ENCODE data around the gene ARFGEF3. TPM values are rescaled to one million over a fixed set of nuclear protein-coding genes. Genes with fewer than 3 reads are reported as not detected.

Gene ARFGEF3
- total RNA-seq, 1 experiment from 2014 or later = 7.8 TPM

GRCh38 chr6:138203315-138203714 lies 41.6 kb downstream of the ARFGEF3 start:
- no peak overlapping the region for H3K9ac ChIP-seq (ENCODE audit: low read length)
- H2AFZ ChIP-seq (ENCODE audit: low read length) = no peak overlapping the region
- ATAC-seq (no peak), DNase-seq (no peak)
- H3K79me2 ChIP-seq (ENCODE audit: low read length) = no peaks in the 10 kb centered on the region
- H3K27ac ChIP-seq (ENCODE audit: low read length) = no peak overlapping the region
- TF ChIP-seq EZH2 (IDR thresholded peaks at IDR 0.05; ENCODE audit: low read length, unreplicated experiment) = no peak
- TF ChIP-seq CTCF (conservative IDR thresholded peaks at IDR 0.05; ENCODE audit: low read depth, low read length) = no peak
- TF ChIP-seq EZH2phosphoT487 (IDR thresholded peaks at IDR 0.05; ENCODE audit: borderline replicate concordance, low read length) = no peak
- no peaks in the 10 kb centered on the region for H3K4me1 ChIP-seq (ENCODE audit: insufficient read depth, low read length)
- no peaks in the 10 kb centered on the region for H3K9me2 ChIP-seq (replicated peaks; ENCODE audit: low read length)
- no peak overlapping the region for H3K4me3 ChIP-seq (ENCODE audit: low read length)
- no peaks in the 10 kb centered on the region for H3F3A ChIP-seq (ENCODE audit: low read length, unreplicated experiment)
- no peak overlapping the region for H3K4me2 ChIP-seq (ENCODE audit: low read length)
- no TSS peak for BruUV-seq (replicated peaks)
- no peaks in the 10 kb centered on the region for H3K9me3 ChIP-seq (ENCODE audit: low read length)
- no peaks in the 10 kb centered on the region for H3K27me3 ChIP-seq (ENCODE audit: low read length)
- POLR2A ChIA-PET (ENCODE audit: unreplicated experiment) = no interaction called here
- H4K20me1 ChIP-seq (ENCODE audit: low read length) = no peaks in the 10 kb centered on the region
- CTCF ChIA-PET = no interaction called here
- no peaks in the 10 kb centered on the region for H3K36me3 ChIP-seq (ENCODE audit: low read depth, low read length)
- intact Hi-C loops (cut with micrococcal nuclease) = no loop called here

- Histone ChIP-seq H4K20me1 (ENCODE audit: low read length) (no peaks in the 10 kb centered on the region), H3K9ac (ENCODE audit: low read length) (no peak overlapping the region), H3K4me3 (ENCODE audit: low read length) (no peak overlapping the region), H3K4me2 (ENCODE audit: low read length) (no peak overlapping the region), H3K79me2 (ENCODE audit: low read length) (no peaks in the 10 kb centered on the region), H3K4me1 (ENCODE audit: insufficient read depth, low read length) (no peaks in the 10 kb centered on the region), H3K27me3 (ENCODE audit: low read length) (no peaks in the 10 kb centered on the region), H3F3A (ENCODE audit: low read length, unreplicated experiment) (no peaks in the 10 kb centered on the region), H3K9me2 (replicated peaks; ENCODE audit: low read length) (no peaks in the 10 kb centered on the region), H3K27ac (ENCODE audit: low read length) (no peak overlapping the region), H3K36me3 (ENCODE audit: low read depth, low read length) (no peaks in the 10 kb centered on the region), H3K9me3 (ENCODE audit: low read length) (no peaks in the 10 kb centered on the region), H2AFZ (ENCODE audit: low read length) (no peak overlapping the region)
- no peak for TF ChIP-seq EZH2 (IDR thresholded peaks at IDR 0.05; ENCODE audit: low read length, unreplicated experiment)
- no peak for TF ChIP-seq CTCF (conservative IDR thresholded peaks at IDR 0.05; ENCODE audit: low read depth, low read length)
- no peak for TF ChIP-seq EZH2phosphoT487 (IDR thresholded peaks at IDR 0.05; ENCODE audit: borderline replicate concordance, low read length)
- CTCF ChIA-PET = interaction anchor here (0.7 kb wide), 1 partner anchor 41 kb away, joined by 3 read pairs; no protein-coding TSS in a partner anchor
- ATAC-seq = no peak
- no peak for DNase-seq
- POLR2A ChIA-PET (ENCODE audit: unreplicated experiment) = no interaction called here
- no TSS peak for BruUV-seq (replicated peaks)
- intact Hi-C loops (cut with micrococcal nuclease) = no loop called here
Observed at GRCh38 chr6:138204303-138204702, 42.6 kb downstream of the ARFGEF3 start.

GRCh38 chr6:138204792-138205384 lies 43.1 kb downstream of the ARFGEF3 start:
- no TSS peak for BruUV-seq (replicated peaks)
- no peaks in the 10 kb centered on the region for H3F3A ChIP-seq (ENCODE audit: low read length, unreplicated experiment)
- TF ChIP-seq EZH2 (IDR thresholded peaks at IDR 0.05; ENCODE audit: low read length, unreplicated experiment) = no peak
- H3K4me1 ChIP-seq (ENCODE audit: insufficient read depth, low read length) = no peaks in the 10 kb centered on the region
- H3K9me2 ChIP-seq (replicated peaks; ENCODE audit: low read length) = no peaks in the 10 kb centered on the region
- no peaks in the 10 kb centered on the region for H3K36me3 ChIP-seq (ENCODE audit: low read depth, low read length)
- no peak overlapping the region for H2AFZ ChIP-seq (ENCODE audit: low read length)
- no peak overlapping the region for H3K4me3 ChIP-seq (ENCODE audit: low read length)
- CTCF ChIA-PET = interaction anchor here (0.7 kb wide), 1 partner anchor 42 kb away, joined by 3 read pairs; no protein-coding TSS in a partner anchor
- H3K4me2 ChIP-seq (ENCODE audit: low read length) = no peak overlapping the region
- POLR2A ChIA-PET (ENCODE audit: unreplicated experiment) = no interaction called here
- no peak overlapping the region for H3K27ac ChIP-seq (ENCODE audit: low read length)
- no peak for DNase-seq
- no peaks in the 10 kb centered on the region for H3K27me3 ChIP-seq (ENCODE audit: low read length)
- H3K9me3 ChIP-seq (ENCODE audit: low read length) = no peaks in the 10 kb centered on the region
- H3K79me2 ChIP-seq (ENCODE audit: low read length) = no peaks in the 10 kb centered on the region
- no peak for ATAC-seq
- intact Hi-C loops (cut with micrococcal nuclease) = no loop called here
- no peaks in the 10 kb centered on the region for H4K20me1 ChIP-seq (ENCODE audit: low read length)
- no peak overlapping the region for H3K9ac ChIP-seq (ENCODE audit: low read length)
